NK-92 treated with Interleukin-12 subunit alpha and Interleukin-12 subunit beta, amount 100 ng/mL, for 24 hours (cell line): Measurements from ENCODE around the gene ABHD15.
"Not testable (repeated sequence)": the region's sequence is repeated elsewhere in the genome, so short reads cannot be mapped to it uniquely, and the experiment has no call there.

Experiments used
- DNase-seq: peaks from one replicate; lab custom pipeline; 2025; lab: John Stamatoyannopoulos, UW

ABHD15 gene

GRCh38 chr17:29568331-29569244 lies 1.8 kb upstream of the ABHD15 start, which contains the start of gene TP53I13:
Gene TP53I13 (plus strand): TSS chr17:29568701. CDS start chr17:29568759, 58 bp downstream.
- peak; percentile 79 for DNase-seq

GRCh38 chr17:29567554-29568330 lies 905 bp upstream of the ABHD15 start:
- DNase-seq: peak; percentile 62

DNA sequence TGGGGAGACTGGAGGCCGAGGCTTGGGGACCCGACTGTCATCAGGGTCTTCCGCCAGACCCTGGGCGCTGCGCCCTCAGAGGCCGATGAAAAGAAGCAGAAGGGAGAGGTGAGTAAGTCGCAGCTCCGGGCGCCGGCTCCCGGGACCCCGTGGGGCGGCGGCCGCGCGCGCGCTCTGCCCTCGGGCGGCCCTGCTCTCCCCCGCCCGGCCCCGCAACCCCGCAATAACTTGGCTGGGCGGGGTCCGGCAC lies 392 bp upstream of the ABHD15 start:
- DNase-seq: no peak

- peak; percentile 42 for DNase-seq
These were observed 979 bp downstream of the ABHD15 start for GRCh38 chr17:29565643-29566472.

- no peak for DNase-seq
These were observed 3.0 kb downstream of the ABHD15 start for GRCh38 chr17:29563816-29564215.

DNA sequence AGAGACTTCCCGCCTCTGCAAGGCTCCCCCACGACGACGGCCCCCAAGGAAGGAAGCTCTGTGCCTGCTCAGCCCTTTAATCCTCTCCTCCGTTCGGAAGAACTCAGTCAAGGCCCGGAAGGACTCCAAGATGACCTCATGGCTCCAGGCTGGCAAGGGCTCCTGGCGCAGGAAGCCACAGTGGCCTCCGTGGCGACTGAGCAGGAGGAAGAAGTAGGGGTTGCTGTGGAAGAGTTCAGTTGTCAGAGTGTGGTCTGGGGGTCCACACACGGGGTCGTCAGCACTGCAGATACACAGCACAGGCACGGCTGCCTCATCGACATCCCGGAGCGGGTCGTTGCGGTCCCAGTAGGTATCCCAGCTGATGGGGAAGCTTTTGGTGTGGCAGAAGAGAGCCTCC lies 4.2 kb downstream of the ABHD15 start:
- DNase-seq: no peak

DNA sequence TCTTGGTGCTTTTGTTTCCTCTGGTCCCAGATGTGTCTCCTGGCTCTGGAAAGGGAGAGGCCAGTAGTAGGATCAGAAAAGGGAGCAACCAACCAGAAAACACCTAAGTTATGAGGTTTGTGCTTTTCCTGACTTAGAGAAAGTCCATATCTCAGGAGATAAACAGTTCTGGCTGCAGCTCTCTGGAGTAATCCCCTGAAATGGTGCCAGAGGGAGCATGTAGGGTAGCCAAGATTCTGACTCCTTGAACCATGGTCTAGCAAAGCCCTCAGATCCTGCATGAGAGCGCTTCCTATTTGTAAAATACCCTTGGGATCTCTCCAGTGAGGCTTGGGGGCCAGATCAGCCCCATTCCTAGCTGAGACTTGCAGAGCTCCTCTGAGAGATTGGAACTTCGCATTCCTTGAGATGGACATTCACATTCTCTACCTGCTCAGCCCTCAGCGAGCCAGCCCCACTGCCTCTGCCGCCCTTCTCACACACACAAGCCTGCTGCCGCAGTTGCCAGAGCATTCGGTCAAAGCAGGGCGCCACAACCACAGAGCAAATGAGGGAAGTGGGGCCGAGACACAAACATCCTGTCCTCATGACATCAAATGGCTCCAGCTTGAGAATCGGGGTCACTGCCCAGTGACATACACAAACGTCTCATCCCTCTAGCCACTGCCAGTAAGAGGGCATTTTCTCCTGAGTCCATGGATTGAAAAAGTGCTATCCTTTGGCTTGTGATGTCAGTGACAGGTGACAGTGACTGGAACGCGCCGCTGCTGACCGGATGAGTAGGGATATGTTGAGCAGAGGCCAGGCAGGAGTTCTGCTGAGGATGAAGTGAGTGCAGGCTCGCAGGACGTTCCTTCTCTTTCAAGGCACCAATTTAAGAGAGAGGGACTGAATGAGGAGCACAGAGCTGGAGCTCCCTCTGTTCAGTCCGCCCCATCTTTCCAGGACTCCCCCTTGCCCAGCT lies 5.0 kb downstream of the ABHD15 start:
- DNase-seq: no peak

- DNase-seq: no peak
These were observed 6.5 kb downstream of the ABHD15 start for GRCh38 chr17:29560316-29560715.

- DNase-seq: no peak
These were observed 7.2 kb downstream of the ABHD15 start for GRCh38 chr17:29559640-29560039.

DNA sequence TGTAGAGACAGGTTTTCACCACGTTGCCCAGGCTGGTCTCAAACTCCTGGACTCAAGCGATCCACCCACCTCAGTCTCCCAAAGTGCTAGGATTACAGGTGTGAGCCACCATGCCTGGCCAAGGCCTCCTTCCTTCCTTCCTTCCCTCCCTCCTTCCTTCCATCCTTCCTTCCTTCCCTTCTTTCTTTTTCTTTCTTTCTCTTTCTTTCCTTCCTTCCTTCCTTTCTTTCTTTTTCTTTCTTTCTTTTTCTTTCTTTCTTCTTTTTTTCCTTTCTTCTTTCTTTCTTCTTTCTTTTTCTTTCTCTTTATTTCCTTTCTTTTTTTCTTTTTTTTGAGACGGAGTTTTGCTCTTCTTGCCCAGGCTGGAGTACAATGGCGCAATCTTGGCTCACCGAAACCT lies 8.7 kb downstream of the ABHD15 start:
- DNase-seq: not testable (repeated sequence)

DNA sequence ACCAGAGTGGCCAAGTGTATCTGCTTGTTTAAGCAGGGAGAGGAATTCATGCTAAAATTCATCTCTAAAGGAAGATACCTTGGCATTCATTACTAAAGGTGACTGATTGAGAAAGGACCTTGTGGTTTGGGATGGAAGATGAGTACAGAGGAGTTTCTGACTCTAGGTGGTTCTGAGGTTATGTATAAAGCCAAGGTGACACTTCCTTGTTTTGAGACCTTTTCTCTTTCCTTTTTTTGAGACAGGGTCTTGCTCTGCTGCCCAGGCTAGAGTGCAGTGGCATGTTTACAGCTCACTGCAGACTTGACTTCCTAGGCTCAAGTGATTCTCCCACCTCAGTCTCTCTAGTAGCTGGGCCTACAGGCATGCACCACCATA lies 9.1 kb downstream of the ABHD15 start:
- no peak for DNase-seq

DNA sequence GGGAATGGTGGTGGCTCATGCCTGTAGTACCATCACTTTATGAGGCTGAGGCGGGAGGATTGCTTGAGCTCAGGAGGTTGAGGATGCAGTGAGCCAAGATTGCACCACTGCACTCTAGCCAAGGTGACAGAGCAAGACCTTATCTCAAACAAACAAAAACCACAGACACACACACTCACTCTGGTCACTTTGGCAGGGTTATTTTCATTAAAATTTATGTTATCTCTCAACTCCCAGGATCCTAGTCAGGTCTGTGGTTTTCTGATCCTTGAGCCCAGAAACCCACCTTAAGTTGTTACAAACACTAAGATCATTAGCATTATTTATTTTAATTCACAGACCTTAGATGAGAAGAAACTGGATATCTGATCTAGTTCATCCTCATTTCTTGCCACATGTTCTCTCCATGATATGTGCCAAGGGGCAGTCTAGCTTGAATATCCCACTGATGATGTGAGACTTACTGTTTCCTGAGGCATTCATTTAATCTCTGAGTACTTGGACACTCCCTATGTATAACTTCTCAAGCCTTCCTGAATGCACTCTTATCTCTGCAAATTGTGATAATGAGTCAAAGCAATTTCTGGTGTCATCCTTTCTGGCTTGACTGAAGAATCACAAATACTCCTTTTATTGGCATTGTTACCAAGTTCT lies 9.6 kb downstream of the ABHD15 start:
- no peak for DNase-seq

GRCh38 chr17:29555840-29556239 lies 11.0 kb downstream of the ABHD15 start:
- DNase-seq: no peak

GRCh38 chr17:29549177-29549923 lies 17.5 kb downstream of the ABHD15 start:
- no peak for DNase-seq

DNA sequence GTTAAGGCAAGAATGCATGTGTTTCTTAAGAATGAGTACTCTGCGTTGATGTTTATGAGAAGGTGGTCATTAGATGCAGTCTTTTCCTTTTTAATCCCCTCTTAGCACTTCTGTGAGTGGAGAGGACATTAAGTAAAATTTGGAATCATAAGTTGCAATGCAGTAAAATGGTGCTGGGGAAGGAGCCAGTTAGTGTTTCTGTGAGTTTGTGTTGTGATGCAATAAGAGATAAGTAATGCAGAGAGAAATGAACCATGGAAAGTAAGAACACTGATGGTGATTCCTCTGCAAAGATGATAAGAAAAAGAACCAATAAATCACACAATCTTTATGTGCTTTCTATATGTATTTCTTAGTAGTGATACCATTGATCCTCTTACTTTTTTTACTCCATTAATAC lies 20.0 kb downstream of the ABHD15 start:
- DNase-seq: no peak

GRCh38 chr17:29546085-29546484 lies 20.8 kb downstream of the ABHD15 start:
- DNase-seq: no peak

GRCh38 chr17:29544066-29544465 lies 22.8 kb downstream of the ABHD15 start:
- no peak for DNase-seq

DNA sequence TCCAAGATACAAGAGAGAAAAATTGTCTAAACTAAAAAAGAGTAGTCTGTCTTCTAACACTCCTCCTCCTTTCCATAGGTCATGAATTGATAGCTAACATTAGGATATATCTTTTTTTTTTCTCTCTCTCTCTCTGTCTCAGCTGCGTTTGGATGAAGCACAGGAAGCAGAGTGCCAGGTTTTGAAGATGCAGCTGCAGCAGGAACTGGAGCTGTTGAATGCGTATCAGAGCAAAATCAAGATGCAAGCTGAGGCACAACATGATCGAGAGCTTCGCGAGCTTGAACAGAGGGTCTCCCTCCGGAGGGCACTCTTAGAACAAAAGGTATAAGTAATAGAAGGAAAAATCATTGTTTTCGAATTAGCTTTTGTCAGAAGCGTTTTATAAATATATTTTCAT lies 32.9 kb downstream of the ABHD15 start:
- no peak for DNase-seq

- DNase-seq: no peak
These were observed 40.5 kb downstream of the ABHD15 start for GRCh38 chr17:29526322-29526721.

DNA sequence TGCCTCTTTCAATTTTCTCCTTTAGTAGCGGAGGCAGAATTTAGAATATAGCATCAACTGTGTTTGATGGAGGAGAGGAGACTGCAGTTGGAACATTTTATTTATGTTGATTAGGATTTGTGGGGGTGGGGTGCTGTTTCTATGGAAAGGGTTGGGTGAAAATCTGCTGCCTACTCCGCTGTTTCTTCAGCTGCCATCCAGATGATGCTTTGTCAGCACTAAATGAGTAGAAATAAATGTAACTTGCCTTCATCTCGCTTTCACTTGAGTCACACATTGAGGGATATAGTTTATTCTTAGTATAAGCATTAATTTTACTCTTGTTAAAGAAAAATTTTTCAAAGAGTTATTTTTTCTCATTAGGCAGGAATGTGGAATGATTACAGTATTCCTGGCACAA lies 42.1 kb downstream of the ABHD15 start:
- DNase-seq: no peak
